Liver (tissue), 9 donors: Measurements from ENCODE around the gene NRG3. TPM values are rescaled to one million over a fixed set of nuclear protein-coding genes. Genes with fewer than 3 reads are reported as not detected.

Source experiments
- DNase-seq: peaks from one replicate; pipeline ENCODE4 v3.0.0-alpha.2; 2017; ENCODE audit warnings: low spot score
- H3K27ac ChIP-seq, 2 donors: one replicate each; pipeline ENCODE4 v1.7.0; 2013; ENCODE audit warnings: inconsistent platforms in 2 of 2, low read length in 2 of 2, control low read depth in 1 of 2, low read depth in 1 of 2, mild to moderate bottlenecking in 1 of 2
- H3K27me3 ChIP-seq, 4 donors: one replicate each; pipeline versions ENCODE4 v1.6.1 to v1.7.0; 2013; ENCODE audit warnings: low read length in 3 of 4, inconsistent platforms in 1 of 4, mild to moderate bottlenecking in 1 of 4, moderate library complexity in 1 of 4; ENCODE audit not compliant: control insufficient read depth in 4 of 4, insufficient read depth in 4 of 4
- H3K36me3 ChIP-seq, 4 donors: one replicate each; pipeline versions ENCODE4 v1.6.1 to v1.7.0; 2013; ENCODE audit warnings: low read length in 3 of 4, mild to moderate bottlenecking in 3 of 4, low read depth in 1 of 4, moderate library complexity in 1 of 4; ENCODE audit not compliant: control insufficient read depth in 4 of 4, insufficient read depth in 3 of 4
- H3K4me1 ChIP-seq, 4 donors: one replicate each; pipeline versions ENCODE4 v1.6.1 to v1.7.0; 2013; ENCODE audit warnings: low read length in 3 of 4, mild to moderate bottlenecking in 3 of 4, moderate library complexity in 1 of 4; ENCODE audit not compliant: control insufficient read depth in 4 of 4, insufficient read depth in 4 of 4
- H3K4me3 ChIP-seq, 3 donors: one replicate each; pipeline versions ENCODE4 v1.6.1 to v1.7.0; 2013; ENCODE audit warnings: low read length in 3 of 3, control low read depth in 1 of 3, low read depth in 1 of 3, mild to moderate bottlenecking in 1 of 3
- H3K9ac ChIP-seq, 2 donors: one replicate each; pipeline ENCODE4 v1.7.0; 2013; ENCODE audit warnings: low read length in 2 of 2, mild to moderate bottlenecking in 2 of 2, moderate library complexity in 2 of 2, control low read depth in 1 of 2, low read depth in 1 of 2
- H3K9me3 ChIP-seq, 4 donors: one replicate each; pipeline versions ENCODE4 v1.6.1 to v1.7.0; 2013; ENCODE audit warnings: low read length in 3 of 4; ENCODE audit not compliant: control insufficient read depth in 4 of 4
- CTCF ChIP-seq: fragments of 150-350 bp; IDR thresholded peaks from 2 replicates; pipeline ENCODE4 v1.5.1; 2017; ENCODE audit warnings: improper control_type of control experiment, low read depth, low read length; ENCODE audit not compliant: missing input control
- EGR1 ChIP-seq, 2 donors: IDR thresholded peaks; 2 replicates each; pipeline ENCODE4 v1.6.1; 2016 to 2018; ENCODE audit warnings: antibody characterized with exemption in 2 of 2, low read depth in 2 of 2
- FOXA1 ChIP-seq: IDR thresholded peaks from 2 replicates; pipeline ENCODE4 v1.6.1; 2016; ENCODE audit warnings: antibody characterized with exemption
- FOXA2 ChIP-seq: IDR thresholded peaks from 2 replicates; pipeline ENCODE4 v1.6.1; 2016; ENCODE audit warnings: antibody characterized with exemption
- GABPA ChIP-seq, 2 donors: IDR thresholded peaks in 1 of 2; conservative IDR thresholded peaks in 1 of 2; 2 replicates each; pipeline ENCODE4 v1.6.1; 2016; ENCODE audit warnings: antibody characterized with exemption in 2 of 2, mild to moderate bottlenecking in 1 of 2, moderate library complexity in 1 of 2
- HNF4A ChIP-seq, 2 donors: conservative IDR thresholded peaks; 2 replicates each; pipeline ENCODE4 v1.6.1; 2016; ENCODE audit warnings: antibody characterized with exemption in 2 of 2, mild to moderate bottlenecking in 2 of 2
- HNF4G ChIP-seq: IDR thresholded peaks from 2 replicates; pipeline ENCODE4 v1.6.1; 2016; ENCODE audit warnings: antibody characterized with exemption
- JUND ChIP-seq, 2 donors: IDR thresholded peaks; 2 replicates each; pipeline ENCODE4 v1.6.1; 2016; ENCODE audit warnings: antibody characterized with exemption in 2 of 2
- RAD21 ChIP-seq, 2 donors: IDR thresholded peaks; 2 replicates each; pipeline ENCODE4 v1.6.1; 2016; ENCODE audit warnings: antibody characterized with exemption in 2 of 2, mild to moderate bottlenecking in 2 of 2
- REST ChIP-seq: IDR thresholded peaks from 2 replicates; pipeline ENCODE4 v1.6.1; 2016; ENCODE audit warnings: antibody characterized with exemption, mild to moderate bottlenecking
- RXRA ChIP-seq, 2 donors: IDR thresholded peaks; 2 replicates each; pipeline ENCODE4 v1.6.1; 2017 to 2018; ENCODE audit warnings: antibody characterized with exemption in 2 of 2, mild to moderate bottlenecking in 1 of 2
- SP1 ChIP-seq: IDR thresholded peaks from 2 replicates; pipeline ENCODE4 v1.6.1; 2018; ENCODE audit warnings: antibody characterized with exemption, mild to moderate bottlenecking
- YY1 ChIP-seq: IDR thresholded peaks from 2 replicates; pipeline ENCODE4 v1.6.1; 2016; ENCODE audit warnings: antibody characterized with exemption, mild to moderate bottlenecking
- WGBS: extraction: QIAGEN DNeasy Blood & Tissue Kit; methylation state at CpG from one replicate; pipeline ENCODE4 v1.1.7; 2013; 5-methylcytosine and 5-hydroxymethylcytosine counted together
- polyA plus RNA-seq, 2 donors: library from polyadenylated mRNA; stranded (reverse) in 1 of 2; unstranded in 1 of 2; fragments of 200-250 nt in 1 of 2; fragments of >200 nt in 1 of 2; fragmentation: Nextera tagmentation in 1 of 2; extraction: Ambion mirVana in 1 of 2; gene quantifications; one replicate each; pipeline versions ENCODE4 v1.2.1 to v1.2.3, GENCODE V29; 2013 to 2015
- total RNA-seq, 2 donors: library from RNA; depleted of rRNA; stranded (reverse); fragments of >200 nt; gene quantifications; one replicate each; pipeline ENCODE4 v1.2.3, GENCODE V29; 2014
- TF ChIP-seq, protein P1 (sequence below): IDR thresholded peaks from 2 replicates; pipeline ENCODE4 v1.6.1; 2016; ENCODE audit warnings: antibody characterized with exemption
- TF ChIP-seq, protein P2 (sequence below): IDR thresholded peaks from 2 replicates; pipeline ENCODE4 v1.6.1; 2016; ENCODE audit warnings: antibody characterized with exemption
- donor health status: healthy.
- donor health status: healthy.
- donor health status: healthy.
- donor health status: healthy.
- donor health status: healthy.

NRG3 gene
- total and polyA plus RNA-seq, 4 donors = 0.24 to 3.7 (median 0.38) TPM

DNA sequence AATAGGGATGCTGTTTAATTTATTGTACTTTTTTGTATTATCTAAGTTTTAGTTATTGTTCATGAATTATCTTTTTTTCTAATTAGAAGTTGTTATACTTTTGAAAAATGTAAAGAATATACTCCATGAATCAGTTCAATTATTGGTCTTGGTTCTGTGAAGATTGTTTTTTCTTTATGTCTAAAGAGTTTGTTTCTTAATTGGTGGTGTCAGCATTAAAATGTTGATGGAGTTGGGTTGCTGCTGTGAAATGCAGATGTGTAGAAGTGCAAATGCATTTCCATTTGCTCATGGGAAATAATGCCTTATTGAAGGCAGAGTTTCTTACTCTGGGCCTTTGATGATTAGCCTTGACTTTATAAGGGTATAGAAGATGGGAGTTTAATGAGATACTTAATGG is 11.9 kb downstream of the NRG3 start:
- no peak for DNase-seq
- H3K27ac ChIP-seq = no peak overlapping the region
- H3K9me3 ChIP-seq = no peaks in the 10 kb centered on the region
- H3K36me3 ChIP-seq = no peaks in the 10 kb centered on the region
- no peaks in the 10 kb centered on the region for H3K27me3 ChIP-seq
- no peak overlapping the region for H3K4me3 ChIP-seq
- TF ChIP-seq EGR1 (IDR thresholded peaks at IDR 0.05; ENCODE audit: low read depth in 2 of 2) = no peak
- no peak for TF ChIP-seq FOXA1
- TF ChIP-seq, protein P1, sequence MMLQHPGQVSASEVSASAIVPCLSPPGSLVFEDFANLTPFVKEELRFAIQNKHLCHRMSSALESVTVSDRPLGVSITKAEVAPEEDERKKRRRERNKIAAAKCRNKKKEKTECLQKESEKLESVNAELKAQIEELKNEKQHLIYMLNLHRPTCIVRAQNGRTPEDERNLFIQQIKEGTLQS = no peak
- no peak for TF ChIP-seq CTCF
- no peak for TF ChIP-seq HNF4A (conservative IDR thresholded peaks at IDR 0.05)
- no peak for TF ChIP-seq GABPA (IDR thresholded peaks at IDR 0.05 in 1 of 2, conservative IDR thresholded peaks at IDR 0.05 in 1 of 2)
- TF ChIP-seq RXRA (IDR thresholded peaks at IDR 0.05) = no peak
- TF ChIP-seq YY1 = no peak
- TF ChIP-seq REST = no peak
- no peak for TF ChIP-seq JUND (IDR thresholded peaks at IDR 0.05)
- no peak for TF ChIP-seq SP1
- no peak for TF ChIP-seq HNF4G
- TF ChIP-seq RAD21 (IDR thresholded peaks at IDR 0.05) = no peak
- no peak overlapping the region for H3K9ac ChIP-seq
- no peaks in the 10 kb centered on the region for H3K4me1 ChIP-seq

DNA sequence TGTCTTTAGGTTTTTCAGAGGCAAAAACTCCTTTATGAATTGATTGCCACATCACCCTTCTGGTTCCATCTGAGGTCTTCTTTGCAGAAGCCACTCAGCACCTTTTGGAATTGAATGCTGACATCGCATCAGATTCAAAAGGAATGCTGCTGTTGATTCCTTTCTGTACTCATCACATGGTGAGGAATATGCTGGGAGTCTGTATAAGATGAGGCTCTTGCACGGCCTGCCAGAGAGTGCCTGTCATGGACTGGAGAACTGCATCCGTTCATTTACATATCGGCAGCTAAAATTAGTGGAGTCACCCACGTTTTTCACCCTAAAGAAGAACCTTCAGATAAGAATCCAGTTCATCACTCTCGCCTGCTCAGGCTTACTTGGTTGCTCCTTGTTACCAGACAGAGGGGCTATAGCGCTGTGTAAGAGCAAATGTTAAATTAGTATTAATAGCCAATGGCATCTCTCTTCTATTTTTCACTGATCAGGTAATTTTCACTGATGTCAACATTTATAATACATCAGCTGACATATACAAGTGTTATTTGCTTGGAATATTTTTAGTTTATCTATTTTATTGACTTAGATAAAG is 14.3 kb downstream of the NRG3 start:
- DNase-seq = no peak
- Histone ChIP-seq H3K4me1 (no peaks in the 10 kb centered on the region), H3K9ac (no peak overlapping the region), H3K27me3 (no peaks in the 10 kb centered on the region), H3K4me3 (no peak overlapping the region), H3K9me3 (no peaks in the 10 kb centered on the region), H3K36me3 (no peaks in the 10 kb centered on the region), H3K27ac (no peak overlapping the region)
- WGBS = 76% methylated on average over 7 of the region's 7 CpGs
- TF ChIP-seq HNF4G (no peak), SP1 (no peak), YY1 (no peak), FOXA2 (no peak), EGR1 (IDR thresholded peaks at IDR 0.05; ENCODE audit: low read depth in 2 of 2) (no peak), RXRA (IDR thresholded peaks at IDR 0.05) (no peak), REST (no peak), JUND (IDR thresholded peaks at IDR 0.05) (no peak), FOXA1 (no peak), RAD21 (IDR thresholded peaks at IDR 0.05) (no peak), HNF4A (conservative IDR thresholded peaks at IDR 0.05) (no peak)
- TF ChIP-seq, protein P2, sequence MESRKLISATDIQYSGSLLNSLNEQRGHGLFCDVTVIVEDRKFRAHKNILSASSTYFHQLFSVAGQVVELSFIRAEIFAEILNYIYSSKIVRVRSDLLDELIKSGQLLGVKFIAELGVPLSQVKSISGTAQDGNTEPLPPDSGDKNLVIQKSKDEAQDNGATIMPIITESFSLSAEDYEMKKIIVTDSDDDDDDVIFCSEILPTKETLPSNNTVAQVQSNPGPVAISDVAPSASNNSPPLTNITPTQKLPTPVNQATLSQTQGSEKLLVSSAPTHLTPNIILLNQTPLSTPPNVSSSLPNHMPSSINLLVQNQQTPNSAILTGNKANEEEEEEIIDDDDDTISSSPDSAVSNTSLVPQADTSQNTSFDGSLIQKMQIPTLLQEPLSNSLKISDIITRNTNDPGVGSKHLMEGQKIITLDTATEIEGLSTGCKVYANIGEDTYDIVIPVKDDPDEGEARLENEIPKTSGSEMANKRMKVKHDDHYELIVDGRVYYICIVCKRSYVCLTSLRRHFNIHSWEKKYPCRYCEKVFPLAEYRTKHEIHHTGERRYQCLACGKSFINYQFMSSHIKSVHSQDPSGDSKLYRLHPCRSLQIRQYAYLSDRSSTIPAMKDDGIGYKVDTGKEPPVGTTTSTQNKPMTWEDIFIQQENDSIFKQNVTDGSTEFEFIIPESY = no peak
- TF ChIP-seq, protein P1 = no peak
